Measurements from ENCODE around the gene PXT1.

PXT1 gene, protein sequence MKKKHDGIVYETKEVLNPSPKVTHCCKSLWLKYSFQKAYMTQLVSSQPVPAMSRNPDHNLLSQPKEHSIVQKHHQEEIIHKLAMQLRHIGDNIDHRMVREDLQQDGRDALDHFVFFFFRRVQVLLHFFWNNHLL

DNA sequence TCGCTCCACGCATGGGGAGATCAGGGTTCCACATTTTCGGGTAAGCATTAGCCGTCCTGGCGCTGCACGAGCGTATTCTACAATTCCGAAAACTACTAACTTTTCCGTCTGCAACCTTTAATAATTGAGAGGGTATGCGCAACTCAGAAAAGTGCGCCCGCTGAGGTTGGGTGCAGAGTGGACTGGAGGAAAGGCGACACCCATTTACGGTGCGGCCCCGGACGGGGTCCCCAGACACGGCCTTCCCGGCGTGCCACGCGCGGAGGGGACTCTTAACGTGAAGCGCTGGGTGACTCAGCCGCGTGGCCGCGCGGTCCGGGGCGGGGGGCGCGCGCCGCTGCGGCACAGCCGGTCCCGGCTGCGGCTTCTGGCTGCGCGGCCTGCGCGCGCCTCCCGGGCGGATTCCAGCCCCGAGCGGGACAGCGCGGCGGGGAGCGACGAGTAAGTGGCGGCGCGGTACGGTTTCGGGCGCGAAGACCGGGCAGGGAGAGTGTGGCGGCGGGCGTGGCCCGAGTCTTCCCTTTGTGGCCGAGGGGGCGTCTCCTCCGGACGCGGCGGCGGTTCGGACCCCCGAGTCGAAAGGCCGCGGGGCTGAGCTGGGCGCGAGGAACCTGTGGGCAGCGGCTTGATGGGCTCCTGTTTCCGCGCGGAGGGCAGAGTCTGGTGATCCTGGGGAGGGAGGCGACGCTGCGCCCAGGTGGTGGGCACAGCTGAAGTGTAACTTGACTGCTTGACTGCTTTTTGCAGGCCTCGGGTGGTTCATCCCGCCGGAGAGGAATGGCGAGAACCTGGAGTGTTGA is at the start of gene PXT1, which contains the start of gene KCTD20:
Gene PXT1, minus strand, starts transcription at position 184 of the 800 bp plus-strand sequence. CDS start 16,772 bp downstream, outside the sequence.
Gene KCTD20, plus strand, starts transcription at position 330 of the 800 bp plus-strand sequence. CDS start 27,098 bp downstream, outside the sequence.
- Histone ChIP-seq H3K9ac (ENCODE audit: low read length) (peak within 1 kb of the TSS; percentile 92), H3K36me3 (replicated peaks; ENCODE audit: low read depth, low read length) (peaks cover 4% of the 10 kb centered on the region), H3K27me3 (ENCODE audit: low read depth, low read length) (no peaks in the 10 kb centered on the region), H4K20me1 (ENCODE audit: insufficient read depth, low read length) (no peaks in the 10 kb centered on the region), H2AFZ (ENCODE audit: low read depth, low read length) (peak within 1 kb of the TSS; percentile 81), H3K9me3 (ENCODE audit: insufficient read depth, low read length) (no peaks in the 10 kb centered on the region), H3K4me2 (ENCODE audit: low read length) (peak within 1 kb of the TSS; percentile 86), H3K27ac (ENCODE audit: low read length) (peak within 1 kb of the TSS; percentile 70), H3K4me3 (ENCODE audit: low read length) (peak within 1 kb of the TSS; percentile 87), H3K79me2 (ENCODE audit: low read length) (peaks cover 56% of the 10 kb centered on the region), H3K4me1 (ENCODE audit: low read length) (peaks cover 26% of the 10 kb centered on the region)
- TF ChIP-seq, protein P1, sequence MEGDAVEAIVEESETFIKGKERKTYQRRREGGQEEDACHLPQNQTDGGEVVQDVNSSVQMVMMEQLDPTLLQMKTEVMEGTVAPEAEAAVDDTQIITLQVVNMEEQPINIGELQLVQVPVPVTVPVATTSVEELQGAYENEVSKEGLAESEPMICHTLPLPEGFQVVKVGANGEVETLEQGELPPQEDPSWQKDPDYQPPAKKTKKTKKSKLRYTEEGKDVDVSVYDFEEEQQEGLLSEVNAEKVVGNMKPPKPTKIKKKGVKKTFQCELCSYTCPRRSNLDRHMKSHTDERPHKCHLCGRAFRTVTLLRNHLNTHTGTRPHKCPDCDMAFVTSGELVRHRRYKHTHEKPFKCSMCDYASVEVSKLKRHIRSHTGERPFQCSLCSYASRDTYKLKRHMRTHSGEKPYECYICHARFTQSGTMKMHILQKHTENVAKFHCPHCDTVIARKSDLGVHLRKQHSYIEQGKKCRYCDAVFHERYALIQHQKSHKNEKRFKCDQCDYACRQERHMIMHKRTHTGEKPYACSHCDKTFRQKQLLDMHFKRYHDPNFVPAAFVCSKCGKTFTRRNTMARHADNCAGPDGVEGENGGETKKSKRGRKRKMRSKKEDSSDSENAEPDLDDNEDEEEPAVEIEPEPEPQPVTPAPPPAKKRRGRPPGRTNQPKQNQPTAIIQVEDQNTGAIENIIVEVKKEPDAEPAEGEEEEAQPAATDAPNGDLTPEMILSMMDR (IDR thresholded peaks at IDR 0.05; ENCODE audit: low read depth, low read length): no peak
- no peak for TF ChIP-seq EZH2phosphoT487 (IDR thresholded peaks at IDR 0.05; ENCODE audit: low read depth)

DNA sequence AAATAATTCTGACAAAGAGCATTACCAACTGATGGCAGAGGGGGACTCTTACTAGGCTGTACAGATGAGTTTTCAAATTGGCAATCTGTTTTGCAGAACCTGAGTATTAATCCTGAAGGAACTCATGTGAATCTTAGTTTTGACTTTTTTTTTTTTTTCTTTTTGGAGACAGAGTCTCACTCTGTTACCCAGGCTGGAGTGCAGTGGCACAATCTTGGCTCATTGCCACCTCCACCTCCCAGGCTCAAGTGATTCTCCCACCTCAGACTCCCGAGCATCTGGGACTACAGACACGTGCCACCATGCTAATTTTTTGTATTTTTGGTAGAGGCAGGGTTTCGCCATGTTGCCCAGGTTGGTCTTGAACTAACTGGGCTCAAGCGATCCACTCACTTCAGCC is 49.4 kb upstream of the PXT1 start:
- no peaks in the 10 kb centered on the region for H4K20me1 ChIP-seq (ENCODE audit: insufficient read depth, low read length)
- no peaks in the 10 kb centered on the region for H3K4me1 ChIP-seq (ENCODE audit: low read length)
- H3K36me3 ChIP-seq (replicated peaks; ENCODE audit: low read depth, low read length): peaks cover 49% of the 10 kb centered on the region
- no peak overlapping the region for H3K27ac ChIP-seq (ENCODE audit: low read length)
- no peak for TF ChIP-seq EZH2phosphoT487 (IDR thresholded peaks at IDR 0.05; ENCODE audit: low read depth)
- TF ChIP-seq, protein P1 (IDR thresholded peaks at IDR 0.05; ENCODE audit: low read depth, low read length): no peak
- no peak overlapping the region for H3K9ac ChIP-seq (ENCODE audit: low read length)
- H3K4me2 ChIP-seq (ENCODE audit: low read length): no peak overlapping the region
- H2AFZ ChIP-seq (ENCODE audit: low read depth, low read length): no peak overlapping the region
- H3K9me3 ChIP-seq (ENCODE audit: insufficient read depth, low read length): no peaks in the 10 kb centered on the region
- no peaks in the 10 kb centered on the region for H3K27me3 ChIP-seq (ENCODE audit: low read depth, low read length)
- H3K79me2 ChIP-seq (ENCODE audit: low read length): no peaks in the 10 kb centered on the region
- no peak overlapping the region for H3K4me3 ChIP-seq (ENCODE audit: low read length)

DNA sequence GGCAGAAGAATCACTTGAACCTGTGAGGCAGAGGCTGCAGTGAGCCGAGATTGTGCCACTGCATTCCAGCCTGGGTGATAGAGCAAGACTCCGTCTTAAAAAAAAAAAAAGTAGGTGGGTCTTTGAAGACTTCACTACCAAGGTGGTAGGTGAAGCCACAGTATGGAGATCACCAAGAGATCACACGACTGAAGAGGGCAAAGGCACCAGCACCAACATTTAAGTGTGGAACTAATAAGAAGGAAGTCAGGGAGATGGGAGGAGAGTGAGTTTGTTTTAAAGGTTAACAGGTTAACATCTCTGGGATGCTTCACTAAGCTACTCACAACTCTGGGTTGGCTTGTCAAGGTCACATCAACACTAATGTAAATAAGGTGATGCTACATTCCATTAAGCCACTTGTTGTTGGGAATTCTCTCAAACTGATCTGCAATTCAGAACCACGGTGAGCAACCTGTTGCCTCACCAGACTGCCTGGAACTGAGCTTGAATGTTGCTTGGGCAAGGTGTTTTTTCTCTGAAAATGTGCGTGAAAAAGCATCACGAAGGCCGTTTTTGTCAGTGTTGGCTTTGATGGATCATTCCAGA is 48.8 kb upstream of the PXT1 start:
- Histone ChIP-seq H3K9ac (ENCODE audit: low read length) (no peak overlapping the region), H3K27me3 (ENCODE audit: low read depth, low read length) (no peaks in the 10 kb centered on the region), H3K4me2 (ENCODE audit: low read length) (no peak overlapping the region), H3K27ac (ENCODE audit: low read length) (no peak overlapping the region), H3K9me3 (ENCODE audit: insufficient read depth, low read length) (no peaks in the 10 kb centered on the region), H2AFZ (ENCODE audit: low read depth, low read length) (no peak overlapping the region), H3K4me1 (ENCODE audit: low read length) (no peaks in the 10 kb centered on the region), H4K20me1 (ENCODE audit: insufficient read depth, low read length) (no peaks in the 10 kb centered on the region), H3K79me2 (ENCODE audit: low read length) (no peaks in the 10 kb centered on the region), H3K4me3 (ENCODE audit: low read length) (no peak overlapping the region), H3K36me3 (replicated peaks; ENCODE audit: low read depth, low read length) (peaks cover 52% of the 10 kb centered on the region)
- TF ChIP-seq, protein P1 (IDR thresholded peaks at IDR 0.05; ENCODE audit: low read depth, low read length): no peak

DNA sequence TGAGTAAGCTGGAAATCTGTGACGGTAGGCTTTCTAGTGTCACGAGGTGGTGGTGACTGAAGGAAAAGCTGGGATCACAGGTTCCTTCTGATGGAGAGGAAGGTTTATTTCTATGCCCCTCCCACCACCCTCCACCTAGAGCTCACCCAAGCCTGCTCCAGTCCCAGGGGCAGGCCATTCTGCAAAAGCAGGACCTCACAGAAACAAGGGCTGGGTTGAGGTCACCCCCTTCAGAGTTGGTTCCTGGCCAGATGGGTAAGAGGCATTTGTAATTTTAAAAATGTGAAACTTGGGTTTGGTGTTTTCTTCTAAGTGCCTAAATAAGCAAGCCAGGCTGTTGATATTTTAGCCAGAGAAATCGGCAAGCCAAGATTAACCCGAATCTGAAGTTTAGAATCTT is 46.8 kb upstream of the PXT1 start:
- Histone ChIP-seq H2AFZ (ENCODE audit: low read depth, low read length) (no peak overlapping the region), H3K9me3 (ENCODE audit: insufficient read depth, low read length) (no peaks in the 10 kb centered on the region), H3K27ac (ENCODE audit: low read length) (no peak overlapping the region), H3K27me3 (ENCODE audit: low read depth, low read length) (no peaks in the 10 kb centered on the region), H3K4me1 (ENCODE audit: low read length) (no peaks in the 10 kb centered on the region), H3K4me2 (ENCODE audit: low read length) (no peak overlapping the region), H3K4me3 (ENCODE audit: low read length) (no peak overlapping the region), H3K79me2 (ENCODE audit: low read length) (no peaks in the 10 kb centered on the region), H3K36me3 (replicated peaks; ENCODE audit: low read depth, low read length) (peaks cover 52% of the 10 kb centered on the region), H4K20me1 (ENCODE audit: insufficient read depth, low read length) (no peaks in the 10 kb centered on the region), H3K9ac (ENCODE audit: low read length) (no peak overlapping the region)
- no peak for TF ChIP-seq EZH2phosphoT487 (IDR thresholded peaks at IDR 0.05; ENCODE audit: low read depth)
- TF ChIP-seq, protein P1 (IDR thresholded peaks at IDR 0.05; ENCODE audit: low read depth, low read length): no peak
